Fibroblast of lung (primary cell): ENCODE measurements around the gene ATP6V0D1. TPM values are rescaled to one million over a fixed set of nuclear protein-coding genes. Genes with fewer than 3 reads are reported as not detected.

Experiments used
- DNase-seq, 2 donors: peaks; one replicate each; pipeline versions ENCODE4 v3.0.0 to v3.0.0-alpha.2; 2010; ENCODE audit warnings: low read depth in 2 of 2
- H2AFZ ChIP-seq: 2 replicates; pipeline ENCODE4 v1.5.1; 2012; ENCODE audit warnings: low read length, control low read depth, inconsistent platforms
- H3K27ac ChIP-seq: 2 replicates; pipeline ENCODE4 v1.5.1; 2011; ENCODE audit warnings: low read length, control low read depth; ENCODE audit not compliant: insufficient read depth
- H3K27me3 ChIP-seq: 2 replicates; pipeline ENCODE4 v1.5.1; 2011; ENCODE audit warnings: mild to moderate bottlenecking, low read length; ENCODE audit not compliant: control insufficient read depth, insufficient read depth
- H3K36me3 ChIP-seq: 2 replicates; pipeline ENCODE4 v1.5.1; 2011; ENCODE audit warnings: low read length; ENCODE audit not compliant: control insufficient read depth, insufficient read depth
- H3K4me1 ChIP-seq: 2 replicates; pipeline ENCODE4 v1.5.1; 2011; ENCODE audit warnings: low read length; ENCODE audit not compliant: control insufficient read depth, insufficient read depth; ENCODE audit errors: extremely low read depth
- H3K4me2 ChIP-seq: 2 replicates; pipeline ENCODE4 v1.5.1; 2011; ENCODE audit warnings: low read length, control low read depth; ENCODE audit not compliant: insufficient read depth; ENCODE audit errors: extremely low read depth
- H3K4me3 ChIP-seq, 4 experiments: fragments of 200-600 bp in 1 of 4; sonication (generic) in 1 of 4; replicated peaks in 1 of 4; 2 replicates each; pipeline ENCODE4 v1.5.1; 2011 to 2016; ENCODE audit warnings: low read length in 4 of 4, low read depth in 3 of 4, mild to moderate bottlenecking in 3 of 4, control low read depth in 2 of 4, inconsistent platforms in 1 of 4, mixed read lengths in 1 of 4; ENCODE audit not compliant: insufficient read depth in 1 of 4; ENCODE audit errors: control extremely low read depth in 1 of 4
- H3K79me2 ChIP-seq: 2 replicates; pipeline ENCODE4 v1.5.1; 2012; ENCODE audit warnings: mild to moderate bottlenecking, low read length, inconsistent platforms; ENCODE audit not compliant: control insufficient read depth, insufficient read depth
- H3K9ac ChIP-seq: 2 replicates; pipeline ENCODE4 v1.5.1; 2011; ENCODE audit warnings: mild to moderate bottlenecking, low read length, control low read depth; ENCODE audit not compliant: insufficient read depth
- H3K9me3 ChIP-seq: 2 replicates; pipeline ENCODE4 v1.5.1; 2012; ENCODE audit warnings: low read depth, low read length; ENCODE audit not compliant: control insufficient read depth, insufficient read depth
- H4K20me1 ChIP-seq: 2 replicates; pipeline ENCODE4 v1.5.1; 2011; ENCODE audit warnings: low read length; ENCODE audit not compliant: control insufficient read depth, insufficient read depth; ENCODE audit errors: extremely low read depth
- CTCF ChIP-seq, 2 donors: IDR thresholded peaks in 1 of 2; conservative IDR thresholded peaks in 1 of 2; 1 replicate in 1 of 2; 2 replicates in 1 of 2; pipeline ENCODE4 v1.5.1; 2011 to 2012; ENCODE audit warnings: low read length in 2 of 2, control low read depth in 1 of 2, inconsistent platforms in 1 of 2, low read depth in 1 of 2, mild to moderate bottlenecking in 1 of 2
- EZH2 ChIP-seq: IDR thresholded peaks from 2 replicates; pipeline ENCODE4 v1.5.1; 2012; ENCODE audit warnings: low read length, control low read depth, mild to moderate bottlenecking; ENCODE audit errors: missing control alignments
- polyA plus RNA-seq, 2 donors: library from polyadenylated mRNA; depleted of rRNA in 1 of 2; stranded (reverse) in 1 of 2; unstranded in 1 of 2; fragments of >200 nt; gene quantifications; 2 replicates each; pipeline ENCODE4 v1.2.1, GENCODE V29; 2011 to 2012; ENCODE audit warnings: missing spikeins in 1 of 2
- total RNA-seq: library from RNA; depleted of rRNA; stranded (reverse); fragments of >200 nt; gene quantifications from 2 replicates; pipeline ENCODE4 v1.2.1, GENCODE V29; 2014

The ATP6V0D1 gene
- total and polyA plus RNA-seq, 2 donors (not counting 1 experiment from before 2014, with no cell fraction given), result 91.2 to 183 TPM

DNA sequence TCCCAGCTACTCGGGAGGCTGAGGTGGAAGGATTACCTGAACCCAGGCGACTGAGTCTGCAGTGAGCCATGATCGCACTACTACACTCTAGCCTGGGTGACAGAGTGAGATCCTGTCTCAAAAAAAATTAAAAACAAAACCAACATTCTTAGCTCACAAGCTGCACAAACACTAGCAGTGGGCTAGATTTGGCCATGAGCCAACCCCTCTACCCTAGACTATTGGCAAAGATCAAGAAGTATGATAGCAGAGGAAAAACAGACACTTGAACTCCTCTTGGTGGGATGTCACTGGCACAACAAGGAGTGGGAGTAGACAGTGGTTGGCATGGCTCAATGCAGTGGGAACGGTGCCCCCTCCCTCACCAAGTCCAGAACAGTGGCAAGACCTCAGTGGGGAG is 28.1 kb upstream of the ATP6V0D1 start:
- H3K9ac ChIP-seq, result no peak overlapping the region
- no peak overlapping the region for H3K4me2 ChIP-seq
- H2AFZ ChIP-seq, result no peak overlapping the region
- H3K27ac ChIP-seq, result no peak overlapping the region
- no peaks in the 10 kb centered on the region for H3K27me3 ChIP-seq
- H3K36me3 ChIP-seq, result no peaks in the 10 kb centered on the region
- no peaks in the 10 kb centered on the region for H3K79me2 ChIP-seq
- TF ChIP-seq EZH2, result no peak
- TF ChIP-seq CTCF (conservative IDR thresholded peaks at IDR 0.05 in 1 of 2, IDR thresholded peaks at IDR 0.05 in 1 of 2; ENCODE audit: low read depth in 1 of 2, low read length in 2 of 2), result no peak
- no peaks in the 10 kb centered on the region for H3K9me3 ChIP-seq
- no peak for DNase-seq
- no peaks in the 10 kb centered on the region for H4K20me1 ChIP-seq
- no peaks in the 10 kb centered on the region for H3K4me1 ChIP-seq
- H3K4me3 ChIP-seq, result no peak overlapping the region

- H3K4me1 ChIP-seq, result no peaks in the 10 kb centered on the region
- H3K36me3 ChIP-seq, result no peaks in the 10 kb centered on the region
Observed at GRCh38 chr16:67506468-67506867, 25.5 kb upstream of the ATP6V0D1 start.

More at GRCh38 chr16:67506468-67506867, 25.5 kb upstream of the ATP6V0D1 start:
- H2AFZ ChIP-seq, result no peak overlapping the region
- H3K9ac ChIP-seq, result no peak overlapping the region
- no peaks in the 10 kb centered on the region for H4K20me1 ChIP-seq
- no peak for DNase-seq
- H3K27me3 ChIP-seq, result no peaks in the 10 kb centered on the region
- no peaks in the 10 kb centered on the region for H3K9me3 ChIP-seq
- no peak overlapping the region for H3K4me2 ChIP-seq
- H3K27ac ChIP-seq, result no peak overlapping the region
- no peaks in the 10 kb centered on the region for H3K79me2 ChIP-seq
- no peak overlapping the region for H3K4me3 ChIP-seq
- TF ChIP-seq CTCF (conservative IDR thresholded peaks at IDR 0.05 in 1 of 2, IDR thresholded peaks at IDR 0.05 in 1 of 2; ENCODE audit: low read depth in 1 of 2, low read length in 2 of 2) (no peak), EZH2 (no peak)
